ENCODE measurements around the gene LRRC8D. TPM values are rescaled to one million over a fixed set of nuclear protein-coding genes. Genes with fewer than 3 reads are reported as not detected.

Gene LRRC8D
- polyA plus RNA-seq, 3 donors = 28.0 to 43.8 (median 42.9) TPM

- TF ChIP-seq CTCF (IDR thresholded peaks at IDR 0.05) = no peak
- Histone ChIP-seq H3K36me3 (replicated peaks in 1 of 2; ENCODE audit: control insufficient read depth in 1 of 2, insufficient read depth in 2 of 2, low read length in 2 of 2) (no peaks in the 10 kb centered on the region), H3K4me2 (replicated peaks; ENCODE audit: extremely low read depth, low read length, poor library complexity, severe bottlenecking) (no peak overlapping the region), H4K20me1 (ENCODE audit: insufficient read depth, low read length) (no peaks in the 10 kb centered on the region), H3K9ac (ENCODE audit: insufficient read depth, low read length, poor library complexity, severe bottlenecking) (no peak overlapping the region), H3K4me3 (replicated peaks in 1 of 3; ENCODE audit: low read depth in 2 of 3, low read length in 3 of 3) (no peak overlapping the region), H3K27me3 (ENCODE audit: control insufficient read depth in 2 of 2, insufficient read depth in 2 of 2, low read length in 2 of 2) (no peaks in the 10 kb centered on the region), H3K79me2 (ENCODE audit: insufficient read depth, low read length) (no peaks in the 10 kb centered on the region), H3K4me1 (ENCODE audit: control insufficient read depth in 1 of 2, insufficient read depth in 2 of 2, low read length in 2 of 2) (peaks cover 43 to 51% of the 10 kb centered on the region in 2 donors), H2AFZ (ENCODE audit: insufficient read depth, low read depth, low read length, poor library complexity, severe bottlenecking) (no peak overlapping the region), H3K27ac (ENCODE audit: low read depth in 1 of 2, low read length in 2 of 2) (no peak overlapping the region), H3K9me3 (replicated peaks in 1 of 2; ENCODE audit: control insufficient read depth in 1 of 2, insufficient read depth in 1 of 2, low read length in 2 of 2) (no peaks in the 10 kb centered on the region)
- H3K9me3 Mint-ChIP-seq = peaks cover 0 to 2% (median 0%) of the 10 kb centered on the region in 7 donors
- H3K4me1 Mint-ChIP-seq = peaks cover 45% of the 10 kb centered on the region
- H3K27ac Mint-ChIP-seq = no peak overlapping the region
- 100% methylated on average over 1 of the region's 2 CpGs for WGBS (ENCODE audit: insufficient coverage)
- H3K36me3 Mint-ChIP-seq = no peaks in the 10 kb centered on the region
- H3K4me3 Mint-ChIP-seq = no peak overlapping the region
- intact Hi-C loops (cut with micrococcal nuclease) = loop anchor here in 1 of 2 donors (10.0 kb wide), 1 partner anchor 47 kb away; no protein-coding TSS in a partner anchor
- no peaks in the 10 kb centered on the region for H3K27me3 Mint-ChIP-seq (ENCODE audit: low read depth in 3 of 3)
- DNase-seq = no peak
Observed at GRCh38 chr1:89807503-89807902, 13.3 kb upstream of the LRRC8D start.

GRCh38 chr1:89807983-89808382 is 12.8 kb upstream of the LRRC8D start:
- no peak overlapping the region for H3K4me3 ChIP-seq (replicated peaks in 1 of 3; ENCODE audit: low read depth in 2 of 3, low read length in 3 of 3)
- Mint-ChIP-seq H3K27ac (no peak overlapping the region), H3K4me3 (no peak overlapping the region), H3K4me1 (peaks cover 50% of the 10 kb centered on the region), H3K9me3 (peaks cover 0 to 2% (median 0%) of the 10 kb centered on the region in 7 donors), H3K36me3 (no peaks in the 10 kb centered on the region), H3K27me3 (ENCODE audit: low read depth in 3 of 3) (no peaks in the 10 kb centered on the region)
- TF ChIP-seq CTCF (IDR thresholded peaks at IDR 0.05) = no peak
- intact Hi-C loops (cut with micrococcal nuclease) = loop anchor here in 1 of 2 donors (10.0 kb wide), 1 partner anchor 47 kb away; no protein-coding TSS in a partner anchor
- no peaks in the 10 kb centered on the region for H4K20me1 ChIP-seq (ENCODE audit: insufficient read depth, low read length)
- H3K4me1 ChIP-seq (ENCODE audit: control insufficient read depth in 1 of 2, insufficient read depth in 2 of 2, low read length in 2 of 2) = peaks cover 47 to 56% of the 10 kb centered on the region in 2 donors
- no peak overlapping the region for H2AFZ ChIP-seq (ENCODE audit: insufficient read depth, low read depth, low read length, poor library complexity, severe bottlenecking)
- H3K27me3 ChIP-seq (ENCODE audit: control insufficient read depth in 2 of 2, insufficient read depth in 2 of 2, low read length in 2 of 2) = no peaks in the 10 kb centered on the region
- no peak overlapping the region for H3K9ac ChIP-seq (ENCODE audit: insufficient read depth, low read length, poor library complexity, severe bottlenecking)
- H3K79me2 ChIP-seq (ENCODE audit: insufficient read depth, low read length) = no peaks in the 10 kb centered on the region
- no peak overlapping the region for H3K4me2 ChIP-seq (replicated peaks; ENCODE audit: extremely low read depth, low read length, poor library complexity, severe bottlenecking)
- H3K36me3 ChIP-seq (replicated peaks in 1 of 2; ENCODE audit: control insufficient read depth in 1 of 2, insufficient read depth in 2 of 2, low read length in 2 of 2) = no peaks in the 10 kb centered on the region
- H3K9me3 ChIP-seq (replicated peaks in 1 of 2; ENCODE audit: control insufficient read depth in 1 of 2, insufficient read depth in 1 of 2, low read length in 2 of 2) = no peaks in the 10 kb centered on the region
- WGBS (ENCODE audit: insufficient coverage) = no CpG with 5 or more reads among the region's 1 CpG
- H3K27ac ChIP-seq (ENCODE audit: low read depth in 1 of 2, low read length in 2 of 2) = no peak overlapping the region
- DNase-seq = no peak
